Neural progenitor cell (in vitro differentiated cells): ENCODE data around the gene PAK6.
A peak's percentile ranks its signal among the peaks of the same experiment; 100 is the strongest.

Experiments used
- EZH2 ChIP-seq: fragments of 200-600 bp; sonication (generic); IDR thresholded peaks from 2 replicates; pipeline ENCODE4 v1.6.1; 2017; ENCODE audit warnings: antibody characterized with exemption, mild to moderate bottlenecking, moderate library complexity
- EZH2phosphoT487 ChIP-seq: fragments of 200-600 bp; sonication (generic); IDR thresholded peaks from 2 replicates; pipeline ENCODE4 v1.6.1; 2017; ENCODE audit warnings: antibody characterized with exemption
- TF ChIP-seq, protein P1 (sequence below): fragments of 200-600 bp; sonication (generic); IDR thresholded peaks from 2 replicates; pipeline ENCODE4 v1.5.1; 2017; ENCODE audit warnings: antibody characterized with exemption, mild to moderate bottlenecking

- TF ChIP-seq, protein P1, sequence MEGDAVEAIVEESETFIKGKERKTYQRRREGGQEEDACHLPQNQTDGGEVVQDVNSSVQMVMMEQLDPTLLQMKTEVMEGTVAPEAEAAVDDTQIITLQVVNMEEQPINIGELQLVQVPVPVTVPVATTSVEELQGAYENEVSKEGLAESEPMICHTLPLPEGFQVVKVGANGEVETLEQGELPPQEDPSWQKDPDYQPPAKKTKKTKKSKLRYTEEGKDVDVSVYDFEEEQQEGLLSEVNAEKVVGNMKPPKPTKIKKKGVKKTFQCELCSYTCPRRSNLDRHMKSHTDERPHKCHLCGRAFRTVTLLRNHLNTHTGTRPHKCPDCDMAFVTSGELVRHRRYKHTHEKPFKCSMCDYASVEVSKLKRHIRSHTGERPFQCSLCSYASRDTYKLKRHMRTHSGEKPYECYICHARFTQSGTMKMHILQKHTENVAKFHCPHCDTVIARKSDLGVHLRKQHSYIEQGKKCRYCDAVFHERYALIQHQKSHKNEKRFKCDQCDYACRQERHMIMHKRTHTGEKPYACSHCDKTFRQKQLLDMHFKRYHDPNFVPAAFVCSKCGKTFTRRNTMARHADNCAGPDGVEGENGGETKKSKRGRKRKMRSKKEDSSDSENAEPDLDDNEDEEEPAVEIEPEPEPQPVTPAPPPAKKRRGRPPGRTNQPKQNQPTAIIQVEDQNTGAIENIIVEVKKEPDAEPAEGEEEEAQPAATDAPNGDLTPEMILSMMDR, result no peak
- peak; percentile 99 for TF ChIP-seq EZH2phosphoT487
- TF ChIP-seq EZH2, result peak; percentile 99
Measured at GRCh38 chr15:40282869-40283614, 44.2 kb downstream of the PAK6 start, which contains the start of gene ANKRD63.
